Activated CD4-positive, alpha-beta T cell treated with anti-CD3 and anti-CD28 coated beads, Interleukin-2, amount 50 U/mL, for 1 hour (primary cell): Measurements from ENCODE around the gene IL16.
A peak's percentile ranks its signal among the peaks of the same experiment; 100 is the strongest.

Source experiments
- DNase-seq: peaks from one replicate; pipeline ENCODE4 v3.0.0-alpha.2; 2020

IL16 gene

GRCh38 chr15:81258455-81258854 is 61.8 kb downstream of the IL16 start:
- DNase-seq, result no peak

GRCh38 chr15:81259760-81260298 is 63.1 kb downstream of the IL16 start:
- DNase-seq, result no peak

- DNase-seq, result no peak
Observed at GRCh38 chr15:81261172-81261811, 64.6 kb downstream of the IL16 start.

GRCh38 chr15:81263477-81263876 is 66.8 kb downstream of the IL16 start:
- no peak for DNase-seq

GRCh38 chr15:81264072-81264857 is 67.6 kb downstream of the IL16 start:
- DNase-seq, result no peak

- DNase-seq, result no peak
Observed at GRCh38 chr15:81265256-81265943, 68.7 kb downstream of the IL16 start.

GRCh38 chr15:81265944-81266775 is 69.5 kb downstream of the IL16 start:
- DNase-seq, result peak; percentile 81

GRCh38 chr15:81268340-81268739 is 71.7 kb downstream of the IL16 start:
- no peak for DNase-seq

- no peak for DNase-seq
Observed at GRCh38 chr15:81268881-81269601, 72.4 kb downstream of the IL16 start.

- no peak for DNase-seq
Observed at GRCh38 chr15:81270188-81270587, 73.5 kb downstream of the IL16 start.

GRCh38 chr15:81270781-81271491 is 74.3 kb downstream of the IL16 start:
- DNase-seq, result no peak

GRCh38 chr15:81271761-81272644 is 75.3 kb downstream of the IL16 start:
- no peak for DNase-seq

- no peak for DNase-seq
Observed at GRCh38 chr15:81273200-81273599, 76.5 kb downstream of the IL16 start.

- DNase-seq, result no peak
Observed at GRCh38 chr15:81273855-81274254, 77.2 kb downstream of the IL16 start.

GRCh38 chr15:81274255-81274654 is 77.6 kb downstream of the IL16 start:
- no peak for DNase-seq

GRCh38 chr15:81274931-81275707 is 78.4 kb downstream of the IL16 start:
- peak; percentile 68 for DNase-seq

- DNase-seq, result no peak
Observed at GRCh38 chr15:81275711-81276392, 79.2 kb downstream of the IL16 start.

GRCh38 chr15:81276967-81277366 is 80.3 kb downstream of the IL16 start:
- no peak for DNase-seq

GRCh38 chr15:81277851-81278250 is 81.2 kb downstream of the IL16 start:
- no peak for DNase-seq
